GM18873 (cell line): Measurements from ENCODE around the gene CLEC16A.

ENCODE experiments used
- ATAC-seq: cut with Tn5 transposase; IDR thresholded peaks from one replicate; pipeline ENCODE4 v1.9.1; 2021; ENCODE audit warnings: mild to moderate bottlenecking, moderate library complexity, moderate number of reproducible peaks; ENCODE audit not compliant: unreplicated experiment, low FRiP score

Gene CLEC16A

GRCh38 chr16:10983159-10983558, 38.8 kb downstream of the CLEC16A start:
- peak; percentile 20 for ATAC-seq

DNA sequence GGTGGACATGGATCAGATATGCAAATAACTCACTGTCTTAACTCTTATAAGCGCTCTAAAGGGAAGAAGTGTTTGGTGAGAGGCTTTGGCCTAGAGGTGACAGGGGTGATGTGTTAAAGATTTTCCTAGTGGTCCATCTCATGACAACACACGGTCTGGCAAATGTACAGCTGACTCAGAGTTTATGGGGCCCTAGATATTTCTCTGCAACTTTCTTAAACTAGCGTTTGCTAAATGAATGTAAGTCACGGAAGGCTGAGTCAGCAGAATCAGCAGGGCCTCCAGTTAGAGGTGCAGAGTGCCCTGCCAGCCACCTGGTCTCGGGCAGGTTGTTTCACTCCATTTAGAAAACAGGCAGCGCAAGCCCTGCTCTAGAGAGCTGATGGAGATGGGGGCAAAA, 40.1 kb downstream of the CLEC16A start:
- no peak for ATAC-seq

DNA sequence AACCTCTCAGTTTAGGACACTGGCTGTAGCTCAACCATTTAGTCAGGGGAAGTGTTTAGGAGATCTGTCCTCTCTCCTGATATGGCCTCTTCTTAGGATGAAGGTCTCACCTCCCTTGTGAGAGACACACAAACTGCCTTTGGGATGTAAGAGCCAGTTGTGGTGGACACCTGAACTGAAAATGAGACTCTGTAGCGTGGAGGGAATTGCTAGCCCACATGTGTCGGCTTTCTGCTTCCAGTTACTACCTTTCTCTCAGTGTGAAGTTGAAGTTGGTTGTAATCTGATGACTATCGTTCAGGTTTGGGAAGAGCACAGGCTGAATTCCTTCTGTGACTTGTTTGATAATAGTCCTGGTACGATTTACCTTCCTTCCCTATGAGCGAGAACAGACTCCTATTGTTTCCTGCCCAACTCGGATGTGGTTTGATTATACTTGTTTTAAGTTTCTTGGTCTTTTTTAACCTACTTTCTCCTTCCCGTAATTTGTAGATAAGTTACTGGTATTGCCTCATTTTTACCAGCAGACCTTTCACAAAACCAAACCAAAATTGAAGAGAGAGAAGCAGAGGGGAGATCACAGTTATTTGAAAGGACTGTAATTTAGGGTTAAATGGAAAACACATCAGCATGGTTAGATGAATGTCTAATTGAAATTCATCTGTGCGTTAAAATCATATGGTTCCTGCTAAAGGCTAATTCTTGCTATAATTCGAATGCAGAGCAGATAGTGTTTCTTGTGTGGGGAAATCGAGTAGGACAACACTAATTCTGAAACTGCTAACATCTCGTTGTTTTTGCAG, 43.2 kb downstream of the CLEC16A start:
- ATAC-seq, result no peak

GRCh38 chr16:10988164-10988803, 43.9 kb downstream of the CLEC16A start:
- ATAC-seq, result no peak

GRCh38 chr16:10988879-10989278, 44.5 kb downstream of the CLEC16A start:
- ATAC-seq, result no peak

- no peak for ATAC-seq
These were observed 45.2 kb downstream of the CLEC16A start for GRCh38 chr16:10989559-10989958.

- no peak for ATAC-seq
These were observed 46.0 kb downstream of the CLEC16A start for GRCh38 chr16:10990378-10990777.

GRCh38 chr16:10992112-10992511, 47.7 kb downstream of the CLEC16A start:
- no peak for ATAC-seq

DNA sequence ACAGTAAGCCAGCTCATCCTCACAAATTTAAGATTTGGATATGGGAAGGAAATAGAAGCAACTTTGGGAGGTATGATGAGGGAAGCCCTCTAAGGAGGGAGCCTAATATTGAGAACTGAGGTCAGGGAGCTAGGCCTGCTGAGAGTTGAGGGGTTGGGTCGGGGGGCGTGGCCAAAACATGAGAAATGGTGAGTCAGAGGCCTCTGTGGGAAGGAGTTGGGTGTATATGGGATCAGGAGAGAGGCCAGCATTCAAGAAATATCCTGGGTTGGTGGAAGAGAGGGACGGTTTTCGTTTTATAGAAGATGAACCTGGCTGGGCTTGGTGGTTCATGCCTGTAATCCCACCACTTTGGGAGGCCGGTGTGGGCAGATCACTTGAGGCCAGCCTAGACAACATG, 48.4 kb downstream of the CLEC16A start:
- ATAC-seq, result no peak

GRCh38 chr16:10993649-10994048, 49.3 kb downstream of the CLEC16A start:
- ATAC-seq, result no peak

- ATAC-seq, result no peak
These were observed 50.2 kb downstream of the CLEC16A start for GRCh38 chr16:10994571-10994970.

GRCh38 chr16:10995565-10995964, 51.2 kb downstream of the CLEC16A start:
- ATAC-seq, result no peak

- ATAC-seq, result no peak
These were observed 53.1 kb downstream of the CLEC16A start for GRCh38 chr16:10997485-10997884.

DNA sequence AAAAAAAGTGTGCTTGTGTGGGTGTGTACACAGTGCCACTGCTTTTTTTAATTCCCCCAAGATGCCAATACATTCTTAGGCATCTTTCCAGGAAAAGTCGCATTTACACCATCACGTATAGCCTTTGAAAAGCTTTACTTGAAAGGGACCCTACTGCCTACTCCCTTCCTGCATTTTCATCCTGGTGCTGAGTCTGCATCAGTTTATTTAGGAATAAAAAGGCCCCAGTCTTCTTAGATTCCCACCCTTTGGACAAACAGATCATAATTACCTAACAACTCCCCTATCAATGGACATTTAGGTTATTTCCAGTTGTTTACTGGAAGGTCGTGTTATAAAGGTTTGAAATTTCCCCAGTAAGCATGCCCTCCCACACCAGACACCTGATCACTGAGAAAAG, 54.9 kb downstream of the CLEC16A start:
- no peak for ATAC-seq

- no peak for ATAC-seq
These were observed 57.2 kb downstream of the CLEC16A start for GRCh38 chr16:11001611-11002010.

GRCh38 chr16:11003141-11003540, 58.8 kb downstream of the CLEC16A start:
- no peak for ATAC-seq

DNA sequence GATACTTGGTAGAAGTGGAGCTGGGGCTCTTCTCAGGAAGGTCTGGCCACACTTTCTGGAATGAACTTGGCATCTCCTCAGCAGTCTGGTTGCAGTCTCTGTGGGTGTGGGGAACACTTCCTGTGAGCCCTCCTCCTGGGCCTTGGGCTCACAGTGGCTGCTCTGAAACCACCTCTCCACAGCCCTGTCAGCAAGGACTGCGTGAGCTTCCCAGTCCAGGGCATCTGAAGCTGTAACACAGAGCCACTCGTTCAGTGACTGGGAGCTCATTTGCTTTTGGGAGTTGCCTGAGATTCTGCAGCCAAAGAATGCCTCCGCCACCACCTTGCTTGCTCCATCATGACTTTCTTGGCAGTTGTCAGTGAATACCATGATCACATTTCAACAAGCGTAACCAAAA, 60.0 kb downstream of the CLEC16A start:
- no peak for ATAC-seq

- ATAC-seq, result no peak
These were observed 60.7 kb downstream of the CLEC16A start for GRCh38 chr16:11004973-11005610.

GRCh38 chr16:11005611-11005975, 61.2 kb downstream of the CLEC16A start:
- ATAC-seq, result no peak

DNA sequence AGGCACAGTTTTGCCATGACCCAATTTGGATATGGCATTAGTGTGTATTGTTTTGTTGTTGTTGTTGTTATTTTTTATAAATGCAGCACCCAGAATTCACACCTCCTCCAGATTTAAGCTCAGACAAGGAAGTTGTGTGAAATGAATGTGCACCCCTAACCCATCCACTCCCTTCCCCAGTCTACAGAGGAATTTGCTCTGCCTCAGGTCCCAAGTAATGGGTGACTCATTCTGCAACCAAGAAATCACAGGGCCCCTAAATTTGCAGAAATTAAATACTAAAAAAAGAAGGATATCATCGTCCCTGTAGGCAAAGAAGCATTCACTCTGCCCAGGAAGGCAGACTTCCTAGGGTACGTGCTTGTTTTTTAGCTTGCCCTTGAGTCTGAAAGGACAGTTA, 62.3 kb downstream of the CLEC16A start:
- ATAC-seq, result no peak

DNA sequence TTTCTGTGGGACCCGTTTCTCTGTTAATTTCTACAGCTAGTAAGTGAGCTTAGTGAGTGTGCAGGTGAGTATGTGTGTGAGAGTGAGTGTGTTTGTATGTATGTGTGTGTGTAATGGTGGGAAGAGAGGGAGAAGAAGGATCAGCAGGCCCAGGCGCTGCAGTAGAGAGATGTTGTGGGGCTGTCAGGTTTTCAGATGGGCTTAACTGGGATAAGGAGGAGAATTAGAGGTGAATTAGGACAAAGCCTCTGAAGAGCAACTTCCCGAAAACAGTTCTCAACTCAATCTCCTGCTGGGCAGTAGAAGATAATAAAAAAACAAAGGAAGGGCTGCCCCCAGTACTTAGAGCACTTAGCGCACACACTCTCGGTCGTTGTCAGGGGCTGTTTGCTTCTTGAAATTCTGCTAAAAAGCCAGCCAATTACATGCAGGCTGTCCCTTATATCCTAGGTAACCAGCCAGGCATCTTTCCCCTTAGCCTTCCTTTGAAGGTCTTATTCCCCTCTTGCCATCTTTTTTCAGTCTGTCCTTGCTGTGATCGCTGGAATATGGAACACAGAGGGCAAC, 63.4 kb downstream of the CLEC16A start:
- ATAC-seq, result no peak
